ENCODE results near the gene TTC21A. TPM values are rescaled to one million over a fixed set of nuclear protein-coding genes. Genes with fewer than 3 reads are reported as not detected.

Gene TTC21A
- total and polyA plus RNA-seq, 8 donors = 3.1 to 31.3 (median 6.1) TPM

DNA sequence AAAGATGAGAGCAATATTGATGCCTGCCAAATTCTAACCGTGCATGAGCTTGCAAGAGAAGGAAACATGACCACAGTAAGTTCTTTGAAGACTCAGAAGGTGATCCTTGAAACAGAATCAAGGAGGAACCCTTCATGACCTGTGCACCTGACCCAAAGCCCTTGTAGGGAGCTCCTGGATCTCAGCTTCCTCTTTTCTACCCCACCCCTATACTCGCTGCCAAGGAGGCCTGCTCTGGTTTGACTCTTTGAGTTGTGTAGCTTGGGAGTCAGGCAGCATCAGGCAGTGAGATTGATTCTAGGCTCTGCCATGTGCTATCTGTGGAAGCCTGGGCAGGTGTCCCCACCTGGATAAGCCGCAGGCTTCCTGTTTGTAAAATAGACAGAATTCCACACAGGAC lies 10.6 kb downstream of the TTC21A start:
- Histone ChIP-seq H3K9me3 (no peaks in the 10 kb centered on the region), H3K27me3 (no peaks in the 10 kb centered on the region), H3K36me3 (no peaks in the 10 kb centered on the region), H3K27ac (no peak overlapping the region), H3K4me1 (no peaks in the 10 kb centered on the region), H3K4me3 (no peak overlapping the region)
- no peak for DNase-seq
- no peak for ATAC-seq
- TF ChIP-seq, protein P1, sequence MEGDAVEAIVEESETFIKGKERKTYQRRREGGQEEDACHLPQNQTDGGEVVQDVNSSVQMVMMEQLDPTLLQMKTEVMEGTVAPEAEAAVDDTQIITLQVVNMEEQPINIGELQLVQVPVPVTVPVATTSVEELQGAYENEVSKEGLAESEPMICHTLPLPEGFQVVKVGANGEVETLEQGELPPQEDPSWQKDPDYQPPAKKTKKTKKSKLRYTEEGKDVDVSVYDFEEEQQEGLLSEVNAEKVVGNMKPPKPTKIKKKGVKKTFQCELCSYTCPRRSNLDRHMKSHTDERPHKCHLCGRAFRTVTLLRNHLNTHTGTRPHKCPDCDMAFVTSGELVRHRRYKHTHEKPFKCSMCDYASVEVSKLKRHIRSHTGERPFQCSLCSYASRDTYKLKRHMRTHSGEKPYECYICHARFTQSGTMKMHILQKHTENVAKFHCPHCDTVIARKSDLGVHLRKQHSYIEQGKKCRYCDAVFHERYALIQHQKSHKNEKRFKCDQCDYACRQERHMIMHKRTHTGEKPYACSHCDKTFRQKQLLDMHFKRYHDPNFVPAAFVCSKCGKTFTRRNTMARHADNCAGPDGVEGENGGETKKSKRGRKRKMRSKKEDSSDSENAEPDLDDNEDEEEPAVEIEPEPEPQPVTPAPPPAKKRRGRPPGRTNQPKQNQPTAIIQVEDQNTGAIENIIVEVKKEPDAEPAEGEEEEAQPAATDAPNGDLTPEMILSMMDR (IDR thresholded peaks at IDR 0.05) = no peak
- WGBS, 2 donors = 70 to 72% methylated on average over 3 of the region's 3 CpGs
- no peak for FAIRE-seq
- intact Hi-C loops (cut with DNase I) = loop anchor here in 1 of 3 donors (10.0 kb wide), 1 partner anchor 67 kb away; no protein-coding TSS in a partner anchor

DNA sequence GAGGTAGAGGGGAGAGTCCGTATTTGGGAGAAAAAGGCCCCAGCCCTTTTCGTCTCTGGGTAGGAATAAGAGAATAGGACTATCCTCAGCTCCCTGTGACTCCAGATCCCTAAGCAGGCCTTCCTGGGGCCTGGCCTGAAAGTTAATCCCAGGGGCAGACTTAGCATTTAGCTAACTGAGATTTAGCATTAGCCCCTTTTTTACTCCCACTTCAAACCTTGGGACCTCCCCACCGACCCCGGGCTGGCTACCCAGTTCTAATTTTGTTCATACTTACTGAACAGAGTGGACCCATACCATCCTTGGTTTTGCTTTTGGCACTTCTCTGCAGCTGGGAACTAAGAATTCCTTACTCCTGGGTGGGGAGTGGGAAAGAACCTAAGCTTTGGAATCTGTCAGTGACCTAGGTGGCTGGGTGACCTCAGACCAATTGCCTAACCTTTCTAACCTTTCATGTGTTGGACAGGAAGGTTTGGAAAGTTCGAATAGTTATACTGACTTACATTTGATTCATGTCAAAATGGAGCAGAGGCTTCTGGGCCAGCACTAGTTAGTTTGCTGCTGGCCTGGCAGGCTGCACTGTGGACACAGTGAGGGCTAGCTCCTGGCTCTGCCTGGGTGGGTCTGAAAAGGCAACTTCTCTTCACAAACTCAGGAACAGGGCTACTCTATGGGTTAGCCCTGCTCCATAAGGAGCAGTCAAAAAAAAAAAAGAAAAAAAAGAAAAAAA lies 11.6 kb downstream of the TTC21A start:
- TF ChIP-seq, protein P1 (IDR thresholded peaks at IDR 0.05) = no peak
- intact Hi-C loops (cut with DNase I) = loop anchor here in 1 of 3 donors (10.0 kb wide), 1 partner anchor 66 kb away; no protein-coding TSS in a partner anchor
- ATAC-seq = no peak

DNA sequence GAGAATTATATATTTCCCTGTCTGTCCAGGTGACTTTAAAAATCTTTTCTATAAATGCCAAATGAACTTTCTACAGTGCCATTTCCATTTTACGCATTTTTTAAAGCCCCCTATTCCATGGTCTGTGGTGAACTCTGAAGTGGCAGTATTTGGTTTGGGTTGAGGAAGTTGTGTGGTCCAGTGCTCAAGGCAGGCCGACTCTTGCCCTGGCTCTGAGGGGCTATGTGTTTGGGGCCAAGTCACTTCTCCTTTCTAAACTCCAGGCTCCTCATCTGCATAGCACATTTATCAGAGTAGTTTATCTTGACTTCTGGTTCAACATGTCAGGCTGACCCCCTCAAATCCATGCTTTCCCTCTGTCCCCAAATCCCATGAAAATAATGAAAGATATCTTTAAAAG lies 14.1 kb downstream of the TTC21A start:
- no peaks in the 10 kb centered on the region for H3K36me3 ChIP-seq
- H3K4me1 ChIP-seq = peaks cover 4 to 10% (median 5%) of the 10 kb centered on the region in 3 donors
- FAIRE-seq (no peak), DNase-seq (no peak), ATAC-seq (no peak)
- H3K27me3 ChIP-seq = no peaks in the 10 kb centered on the region
- no peak overlapping the region for H3K27ac ChIP-seq
- intact Hi-C loops (cut with DNase I) = loop anchor here in 2 of 3 donors (10.0 kb wide), 1 partner anchor 163 kb away; the partner anchor contains the start of gene CX3CR1 (in 2 of the 2)
- H3K4me3 ChIP-seq = no peak overlapping the region
- TF ChIP-seq, protein P1 (IDR thresholded peaks at IDR 0.05) = no peak
- 88 to 95% methylated on average over 2 of the region's 2 CpGs for WGBS, 2 donors
- no peaks in the 10 kb centered on the region for H3K9me3 ChIP-seq

More for the DNA sequence above, 11.6 kb downstream of the TTC21A start:
- Histone ChIP-seq H3K4me1 (no peaks in the 10 kb centered on the region), H3K4me3 (no peak overlapping the region), H3K9me3 (no peaks in the 10 kb centered on the region), H3K27me3 (no peaks in the 10 kb centered on the region), H3K27ac (no peak overlapping the region), H3K36me3 (no peaks in the 10 kb centered on the region)
- WGBS, 2 donors = 76 to 79% methylated on average over 5 of the region's 5 CpGs
- FAIRE-seq (no peak), DNase-seq (no peak)

DNA sequence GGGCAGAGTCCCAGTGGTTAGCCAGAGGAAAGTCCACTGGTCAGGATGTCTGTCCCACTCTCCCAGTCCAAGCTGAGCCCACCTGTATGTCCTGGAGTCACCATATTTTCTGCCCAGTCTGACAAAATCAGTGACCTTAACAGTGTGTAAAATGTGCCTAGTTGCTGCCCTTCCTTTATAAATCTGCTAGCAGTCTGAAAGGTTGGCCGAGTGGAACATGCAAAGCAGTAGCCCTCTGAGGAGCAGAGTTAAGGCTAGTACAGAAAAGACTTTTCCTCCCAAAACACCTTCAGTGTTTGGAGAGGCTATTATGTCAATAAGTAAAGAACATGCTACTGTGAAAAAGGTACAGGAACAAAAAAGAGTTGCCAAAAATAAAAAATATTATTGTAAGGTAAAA lies 15.3 kb downstream of the TTC21A start:
- no peak for FAIRE-seq
- Histone ChIP-seq H3K27me3 (no peaks in the 10 kb centered on the region), H3K4me3 (no peak overlapping the region), H3K36me3 (no peaks in the 10 kb centered on the region), H3K9me3 (no peaks in the 10 kb centered on the region), H3K4me1 (peaks cover 4 to 13% (median 5%) of the 10 kb centered on the region in 3 donors), H3K27ac (no peak overlapping the region)
- ATAC-seq = no peak
- 74 to 86% methylated on average over 1 of the region's 1 CpG for WGBS, 2 donors
- intact Hi-C loops (cut with DNase I) = loop anchor here in 2 of 3 donors (10.0 kb wide), 1 partner anchor 162 kb away; the partner anchor contains the start of gene CX3CR1 (in 2 of the 2)
- DNase-seq = no peak
- TF ChIP-seq, protein P1 (IDR thresholded peaks at IDR 0.05) = no peak
